CD4-positive, alpha-beta T cell (primary cell): Measurements from ENCODE around the gene TRIB2. TPM values are rescaled to one million over a fixed set of nuclear protein-coding genes. Genes with fewer than 3 reads are reported as not detected.

Source experiments
- ATAC-seq: fragments of 200-7000 bp; cut with Tn5 transposase; one replicate; pipeline ENCODE4 v1.10.0; 2022; ENCODE audit warnings: mild to moderate bottlenecking; ENCODE audit not compliant: poor library complexity
- CTCF ChIA-PET: fragments of 350-600 bp; sonication (Branson Sonifier 250); formaldehyde crosslinking; loops from one replicate; lab custom pipeline; 2021; ENCODE audit warnings: antibody characterized with exemption, inconsistent platforms; lab: Charles Lee
- POLR2A ChIA-PET: fragments of 350-600 bp; sonication (Branson Sonifier 250); formaldehyde crosslinking; loops from one replicate; lab custom pipeline; 2021; ENCODE audit warnings: antibody characterized with exemption, inconsistent platforms; lab: Charles Lee
- DNase-seq, 14 experiments: peaks; one replicate each; pipeline ENCODE4 v3.0.0-alpha.2; 2013 to 2020; ENCODE audit warnings: mixed read lengths in 2 of 14
- H3K27ac ChIP-seq, 2 donors: one replicate each; pipeline versions ENCODE4 v1.5.1 to v1.7.0; 2013; ENCODE audit warnings: low read length in 2 of 2, low read depth in 1 of 2, mild to moderate bottlenecking in 1 of 2
- H3K27me3 ChIP-seq, 2 experiments: 1 replicate in 1 of 2; 2 replicates in 1 of 2; pipeline versions ENCODE4 v1.6.1 to v1.7.0; 2013; ENCODE audit warnings: low read length in 2 of 2, control low read depth in 1 of 2, mild to moderate bottlenecking in 1 of 2, moderate library complexity in 1 of 2; ENCODE audit not compliant: insufficient read depth in 2 of 2, control insufficient read depth in 1 of 2
- H3K36me3 ChIP-seq: one replicate; pipeline ENCODE4 v1.6.1; 2013; ENCODE audit warnings: low read length, control low read depth; ENCODE audit not compliant: insufficient read depth
- H3K4me1 ChIP-seq: one replicate; pipeline ENCODE4 v1.6.1; 2013; ENCODE audit warnings: low read length, control low read depth; ENCODE audit not compliant: insufficient read depth
- H3K4me3 ChIP-seq: one replicate; pipeline ENCODE4 v1.5.1; 2013; ENCODE audit warnings: mild to moderate bottlenecking, low read length, moderate library complexity
- H3K9me3 ChIP-seq, 2 experiments: 1 replicate in 1 of 2; 2 replicates in 1 of 2; pipeline versions ENCODE4 v1.6.1 to v1.7.0; 2013; ENCODE audit warnings: low read length in 2 of 2, mild to moderate bottlenecking in 2 of 2, control low read depth in 1 of 2, moderate library complexity in 1 of 2; ENCODE audit not compliant: control insufficient read depth in 1 of 2, insufficient read depth in 1 of 2
- H3K27ac Mint-ChIP-seq: one replicate; pipeline ENCODE4 v1.8.0; 2020; ENCODE audit warnings: mixed read lengths
- H3K27me3 Mint-ChIP-seq: one replicate; pipeline ENCODE4 v1.8.0; 2021; ENCODE audit warnings: mixed read lengths
- H3K36me3 Mint-ChIP-seq: one replicate; pipeline ENCODE4 v1.8.0; 2021; ENCODE audit warnings: low read depth, mixed read lengths
- H3K4me1 Mint-ChIP-seq: one replicate; pipeline ENCODE4 v1.8.0; 2021; ENCODE audit warnings: low read depth, mixed read lengths
- H3K4me3 Mint-ChIP-seq: one replicate; pipeline ENCODE4 v1.8.0; 2020; ENCODE audit warnings: mild to moderate bottlenecking, mixed read lengths
- H3K9me3 Mint-ChIP-seq: one replicate; pipeline ENCODE4 v1.8.0; 2020; ENCODE audit warnings: mixed read lengths
- intact Hi-C, 2 experiments: fragments of 100-400 bp; cut with DNase I in 1 of 2; cut with micrococcal nuclease in 1 of 2; formaldehyde crosslinking; loops; one replicate each; pipeline versions ENCODE4 v1.15.1 to v1.9.0; 2023 to 2025; cut with DNase I, micrococcal nuclease
- total RNA-seq, 174 experiments: library from RNA in 2 of 174; stranded (reverse) in 2 of 174; gene quantifications; one replicate each; pipeline ENCODE4 v1.2.3 and lab custom pipeline; 2021 to 2026
- TF ChIP-seq, protein P1 (sequence below): fragments of 200-600 bp; IDR thresholded peaks from one replicate; pipeline ENCODE4 v1.8.0; 2022; ENCODE audit warnings: antibody characterized with exemption, mild to moderate bottlenecking

Gene TRIB2
- total RNA-seq, 2 experiments from 2014 or later: 91.3 to 102 TPM

DNA sequence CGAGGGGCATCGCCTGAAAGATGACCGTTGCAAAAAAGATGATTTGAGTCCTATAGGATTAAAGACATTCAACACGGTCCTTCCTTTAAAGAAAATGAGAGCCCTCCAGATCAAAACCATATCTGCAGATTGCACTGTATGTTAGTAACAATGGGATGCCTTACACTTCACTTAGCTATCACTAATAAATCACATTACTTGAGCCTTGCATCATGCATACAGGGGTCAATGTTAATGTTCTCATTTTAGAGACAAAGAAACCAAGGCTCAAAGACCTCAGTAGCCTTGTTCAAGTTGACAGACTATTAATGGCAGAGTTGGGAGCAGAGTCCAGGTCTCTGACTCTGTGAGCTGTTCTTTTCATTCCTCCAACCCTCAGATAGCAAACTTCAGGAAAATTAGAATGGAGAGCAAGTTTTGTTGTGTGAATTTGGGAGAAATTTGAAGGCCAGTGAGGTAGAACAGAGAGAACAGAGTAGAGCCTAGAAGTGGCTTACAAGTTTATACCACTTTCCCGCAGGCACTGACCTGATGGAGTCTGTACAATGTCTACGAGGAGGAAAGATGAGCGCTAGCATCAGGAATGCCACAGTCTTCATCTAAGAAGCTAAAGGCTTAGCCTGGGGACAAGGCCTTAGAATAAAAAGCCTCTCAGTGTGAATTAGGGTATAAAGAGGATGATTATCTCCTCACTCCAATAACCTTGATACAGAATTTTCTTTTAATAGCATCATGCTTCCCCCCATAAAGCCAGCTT is 48.3 kb downstream of the TRIB2 start:
- ChIA-PET POLR2A (no interaction called here), CTCF (no interaction called here)
- Mint-ChIP-seq H3K27ac (no peak overlapping the region), H3K36me3 (no peaks in the 10 kb centered on the region), H3K27me3 (peaks cover 24% of the 10 kb centered on the region), H3K4me1 (peaks cover 14% of the 10 kb centered on the region), H3K9me3 (peaks cover 2% of the 10 kb centered on the region), H3K4me3 (no peak overlapping the region)
- H3K36me3 ChIP-seq: no peaks in the 10 kb centered on the region
- TF ChIP-seq, protein P1, sequence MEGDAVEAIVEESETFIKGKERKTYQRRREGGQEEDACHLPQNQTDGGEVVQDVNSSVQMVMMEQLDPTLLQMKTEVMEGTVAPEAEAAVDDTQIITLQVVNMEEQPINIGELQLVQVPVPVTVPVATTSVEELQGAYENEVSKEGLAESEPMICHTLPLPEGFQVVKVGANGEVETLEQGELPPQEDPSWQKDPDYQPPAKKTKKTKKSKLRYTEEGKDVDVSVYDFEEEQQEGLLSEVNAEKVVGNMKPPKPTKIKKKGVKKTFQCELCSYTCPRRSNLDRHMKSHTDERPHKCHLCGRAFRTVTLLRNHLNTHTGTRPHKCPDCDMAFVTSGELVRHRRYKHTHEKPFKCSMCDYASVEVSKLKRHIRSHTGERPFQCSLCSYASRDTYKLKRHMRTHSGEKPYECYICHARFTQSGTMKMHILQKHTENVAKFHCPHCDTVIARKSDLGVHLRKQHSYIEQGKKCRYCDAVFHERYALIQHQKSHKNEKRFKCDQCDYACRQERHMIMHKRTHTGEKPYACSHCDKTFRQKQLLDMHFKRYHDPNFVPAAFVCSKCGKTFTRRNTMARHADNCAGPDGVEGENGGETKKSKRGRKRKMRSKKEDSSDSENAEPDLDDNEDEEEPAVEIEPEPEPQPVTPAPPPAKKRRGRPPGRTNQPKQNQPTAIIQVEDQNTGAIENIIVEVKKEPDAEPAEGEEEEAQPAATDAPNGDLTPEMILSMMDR: no peak
- H3K9me3 ChIP-seq: no peaks in the 10 kb centered on the region
- ATAC-seq (no peak), DNase-seq (no peak)
- H3K27me3 ChIP-seq: no peaks in the 10 kb centered on the region
- H3K4me3 ChIP-seq: no peak overlapping the region
- H3K27ac ChIP-seq: no peak overlapping the region
- H3K4me1 ChIP-seq: peaks cover 4% of the 10 kb centered on the region
- intact Hi-C loops: no loop called here

DNA sequence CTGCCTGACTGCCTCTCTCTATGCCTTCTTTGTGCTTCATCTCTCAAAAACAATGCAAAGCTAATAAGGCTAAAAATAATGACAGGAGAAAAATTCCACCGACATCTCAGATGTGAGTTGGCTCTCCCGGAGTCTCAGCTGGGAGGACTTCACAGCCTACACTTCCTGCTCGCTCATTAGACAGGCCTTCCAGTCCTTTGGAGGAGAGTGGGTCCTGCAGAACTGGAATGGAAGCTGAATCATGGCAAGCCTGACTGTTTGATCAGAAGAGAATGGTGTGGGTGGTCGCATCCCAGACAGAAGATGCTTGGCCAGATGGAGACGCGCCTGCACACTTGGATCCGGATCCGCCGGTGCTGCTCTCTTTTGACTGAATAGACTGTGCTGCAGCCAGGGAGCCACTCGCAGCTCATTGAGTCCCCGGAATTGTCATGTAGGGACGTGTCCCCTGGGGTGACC is 49.7 kb downstream of the TRIB2 start:
- H3K27ac Mint-ChIP-seq: no peak overlapping the region
- H3K27me3 Mint-ChIP-seq: peaks cover 32% of the 10 kb centered on the region

DNA sequence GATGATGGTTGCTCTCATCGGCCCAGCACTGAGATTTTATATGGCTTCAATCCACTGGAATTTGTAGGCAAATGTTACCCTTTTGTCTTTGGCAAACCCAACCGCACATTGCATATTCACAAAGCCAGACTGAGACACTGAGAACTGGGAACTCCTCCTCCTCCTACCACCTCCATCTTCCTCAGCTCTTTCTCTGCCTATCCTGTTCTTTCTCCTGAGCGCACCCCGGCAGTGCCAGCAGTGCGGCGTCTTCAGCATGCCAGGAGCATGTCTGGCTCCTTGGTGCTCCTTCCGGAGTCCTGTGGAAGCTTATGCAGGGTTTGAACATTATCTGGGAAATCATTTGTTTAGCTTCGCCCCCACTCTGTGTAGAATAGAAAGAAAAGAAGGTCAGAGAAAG is 50.8 kb downstream of the TRIB2 start:
- DNase-seq (no peak), ATAC-seq (no peak)
- CTCF ChIA-PET: no interaction called here
- H3K27me3 ChIP-seq: peaks cover 0 to 5% of the 10 kb centered on the region in 2 experiments
- no peaks in the 10 kb centered on the region for H3K9me3 ChIP-seq
- Mint-ChIP-seq H3K4me3 (no peak overlapping the region), H3K4me1 (no peaks in the 10 kb centered on the region), H3K36me3 (no peaks in the 10 kb centered on the region), H3K27ac (no peak overlapping the region), H3K9me3 (peaks cover 2% of the 10 kb centered on the region), H3K27me3 (peaks cover 32% of the 10 kb centered on the region)
- no peaks in the 10 kb centered on the region for H3K4me1 ChIP-seq
- H3K27ac ChIP-seq: no peak overlapping the region
- TF ChIP-seq, protein P1: no peak
- no peak overlapping the region for H3K4me3 ChIP-seq
- POLR2A ChIA-PET: no interaction called here
- intact Hi-C loops: no loop called here
- no peaks in the 10 kb centered on the region for H3K36me3 ChIP-seq

More for the DNA sequence above, 49.7 kb downstream of the TRIB2 start:
- Mint-ChIP-seq H3K4me3 (no peak overlapping the region), H3K9me3 (peaks cover 2% of the 10 kb centered on the region), H3K4me1 (peaks cover under 1% of the 10 kb centered on the region), H3K36me3 (no peaks in the 10 kb centered on the region)
- peaks cover 0 to 2% of the 10 kb centered on the region in 2 experiments for H3K27me3 ChIP-seq
- no peaks in the 10 kb centered on the region for H3K9me3 ChIP-seq
- ChIA-PET POLR2A (no interaction called here), CTCF (no interaction called here)
- H3K27ac ChIP-seq: no peak overlapping the region
- no peak overlapping the region for H3K4me3 ChIP-seq
- DNase-seq (no peak), ATAC-seq (no peak)
- H3K36me3 ChIP-seq: no peaks in the 10 kb centered on the region
- intact Hi-C loops: no loop called here
- no peaks in the 10 kb centered on the region for H3K4me1 ChIP-seq
- TF ChIP-seq, protein P1: no peak
